H1 (cell line): ENCODE measurements around the gene ICAM5. TPM values are rescaled to one million over a fixed set of nuclear protein-coding genes. Genes with fewer than 3 reads are reported as not detected.

ENCODE experiments used
- SP4 ChIP-seq: IDR thresholded peaks from 2 replicates; pipeline ENCODE4 v1.6.1; 2012; ENCODE audit warnings: low read length, inconsistent platforms
- polyA plus RNA-seq, 7 experiments: library from polyadenylated mRNA; depleted of rRNA in 3 of 7; stranded (reverse) in 5 of 7; unstranded in 2 of 7; fragments of >200 nt in 5 of 7; fragments of 200-250 nt in 2 of 7; gene quantifications; 1 replicate in 5 of 7; 2 replicates in 1 of 7; 4 replicates in 1 of 7; pipeline versions ENCODE4 v1.2.1 to v1.2.3, GENCODE V29; 2011 to 2013; ENCODE audit warnings: missing spikeins in 2 of 7, mixed read lengths in 2 of 7
- total RNA-seq: library from RNA; stranded (reverse); fragmentation: NEBNext Ultra II Directional; extraction: Animal tissue kit (Norgen Biotek cat#: 25700); gene quantifications from 2 replicates; pipeline ENCODE4 v1.2.1, GENCODE V29; 2021
- TF ChIP-seq, protein P1 (sequence below): IDR thresholded peaks from 2 replicates; pipeline ENCODE4 v1.6.1; 2012; ENCODE audit warnings: inconsistent platforms

ICAM5 gene
- total and polyA plus RNA-seq, 2 of the 8 experiments (the other 6 are each of a cell fraction or from before 2014, with no cell fraction given) = 3.9 to 4.8 TPM

- TF ChIP-seq SP4 = no peak
- TF ChIP-seq, protein P1, sequence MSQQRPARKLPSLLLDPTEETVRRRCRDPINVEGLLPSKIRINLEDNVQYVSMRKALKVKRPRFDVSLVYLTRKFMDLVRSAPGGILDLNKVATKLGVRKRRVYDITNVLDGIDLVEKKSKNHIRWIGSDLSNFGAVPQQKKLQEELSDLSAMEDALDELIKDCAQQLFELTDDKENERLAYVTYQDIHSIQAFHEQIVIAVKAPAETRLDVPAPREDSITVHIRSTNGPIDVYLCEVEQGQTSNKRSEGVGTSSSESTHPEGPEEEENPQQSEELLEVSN = no peak
- TF ChIP-seq, all 59 proteins: peak for 0
Measured at GRCh38 chr19:10318807-10319682, 29.3 kb downstream of the ICAM5 start (continued).
